ENCODE data around the gene CEP19. TPM values are rescaled to one million over a fixed set of nuclear protein-coding genes. Genes with fewer than 3 reads are reported as not detected.

Gene CEP19
- total RNA-seq, 1 donor from 2014 or later: 6.9 TPM

Small RNA genes within 50 kb of the gene (small RNA-seq; reads per million reads assigned to genes)
- gene RNU4-89P (ENCODE audit: low replicate concordance) (not detected), gene RNU6-646P (ENCODE audit: low replicate concordance) (not detected)

Other genes starting within 250 kb of the CEP19 start
- 16.7 TPM for gene RNF168, start 208.5 kb downstream of the CEP19 start, total RNA-seq
- not detected for gene SMCO1, start 196.9 kb downstream of the CEP19 start, total RNA-seq
- gene WDR53, start 143.7 kb downstream of the CEP19 start, total RNA-seq: 5.4 TPM
- 34.9 TPM for gene FBXO45, start 143.6 kb downstream of the CEP19 start, total RNA-seq
- 0.49 TPM for gene NRROS, start 72.6 kb downstream of the CEP19 start, total RNA-seq
- gene PIGX, start 127 bp upstream of the CEP19 start, total RNA-seq: 43.8 TPM
- 61.0 TPM for gene PAK2, start 27.6 kb upstream of the CEP19 start, total RNA-seq
- 40.3 TPM for gene SENP5, start 155.7 kb upstream of the CEP19 start, total RNA-seq
- gene NCBP2, start 230.3 kb upstream of the CEP19 start, total RNA-seq: 65.2 TPM

Measured in temporal lobe (tissue), 2 donors.